Measurements from ENCODE around the gene CEP192. TPM values are rescaled to one million over a fixed set of nuclear protein-coding genes. Genes with fewer than 3 reads are reported as not detected.

Gene CEP192
- total RNA-seq, 4 donors from 2014 or later: 6.8 to 8.3 (median 7.3) TPM

- ATAC-seq (no peak), DNase-seq (no peak)
- intact Hi-C loops (cut with DNase I; ENCODE audit: low total_unique reads) (no loop called here), in situ Hi-C loops (cut with MboI; ENCODE audit: low sequenced_read_pairs in 4 of 4) (no loop called here)
- Histone ChIP-seq H3K4me1 (no peaks in the 10 kb centered on the region), H3K27ac (no peak overlapping the region), H3K9me3 (no peaks in the 10 kb centered on the region), H3K36me3 (peaks cover 0 to 11% of the 10 kb centered on the region in 2 donors), H3K4me3 (no peak overlapping the region), H3K27me3 (no peaks in the 10 kb centered on the region)
- TF ChIP-seq CTCF (IDR thresholded peaks at IDR 0.05 in 4 of 5, conservative IDR thresholded peaks at IDR 0.05 in 1 of 5) (no peak), POLR2A (IDR thresholded peaks at IDR 0.05) (no peak)
Observed at GRCh38 chr18:13035249-13035914, 44.2 kb downstream of the CEP192 start.

GRCh38 chr18:13036622-13037320, 45.6 kb downstream of the CEP192 start:
- ATAC-seq: no peak
- in situ Hi-C loops (cut with MboI; ENCODE audit: low sequenced_read_pairs in 4 of 4): no loop called here
- no peaks in the 10 kb centered on the region for H3K4me1 ChIP-seq
- no peaks in the 10 kb centered on the region for H3K9me3 ChIP-seq
- no peak for DNase-seq
- TF ChIP-seq POLR2A (IDR thresholded peaks at IDR 0.05) (no peak), CTCF (IDR thresholded peaks at IDR 0.05 in 4 of 5, conservative IDR thresholded peaks at IDR 0.05 in 1 of 5) (no peak)
- H3K27me3 ChIP-seq: no peaks in the 10 kb centered on the region
- no peak overlapping the region for H3K4me3 ChIP-seq
- H3K36me3 ChIP-seq: peaks cover 0 to 11% of the 10 kb centered on the region in 2 donors
- intact Hi-C loops (cut with DNase I; ENCODE audit: low total_unique reads): no loop called here
- no peak overlapping the region for H3K27ac ChIP-seq

- peaks cover 0 to 15% of the 10 kb centered on the region in 2 donors for H3K36me3 ChIP-seq
- in situ Hi-C loops (cut with MboI; ENCODE audit: low sequenced_read_pairs in 4 of 4) (no loop called here), intact Hi-C loops (cut with DNase I; ENCODE audit: low total_unique reads) (no loop called here)
Observed at GRCh38 chr18:13039806-13040205, 48.6 kb downstream of the CEP192 start.

GRCh38 chr18:13043066-13043465, 51.9 kb downstream of the CEP192 start:
- TF ChIP-seq POLR2A (IDR thresholded peaks at IDR 0.05): no peak
- TF ChIP-seq CTCF (IDR thresholded peaks at IDR 0.05 in 4 of 5, conservative IDR thresholded peaks at IDR 0.05 in 1 of 5): no peak
- no peak overlapping the region for H3K27ac ChIP-seq
- ATAC-seq (no peak), DNase-seq (no peak)
- H3K4me3 ChIP-seq: no peak overlapping the region
- no peaks in the 10 kb centered on the region for H3K4me1 ChIP-seq
- intact Hi-C loops (cut with DNase I; ENCODE audit: low total_unique reads): no loop called here
- H3K36me3 ChIP-seq: peaks cover 0 to 5% of the 10 kb centered on the region in 2 donors
- in situ Hi-C loops (cut with MboI; ENCODE audit: low sequenced_read_pairs in 4 of 4): no loop called here
- no peaks in the 10 kb centered on the region for H3K27me3 ChIP-seq
- H3K9me3 ChIP-seq: no peaks in the 10 kb centered on the region

More at GRCh38 chr18:13039806-13040205, 48.6 kb downstream of the CEP192 start:
- H3K27ac ChIP-seq: no peak overlapping the region
- no peaks in the 10 kb centered on the region for H3K9me3 ChIP-seq
- H3K27me3 ChIP-seq: no peaks in the 10 kb centered on the region
- TF ChIP-seq POLR2A (IDR thresholded peaks at IDR 0.05) (no peak), CTCF (IDR thresholded peaks at IDR 0.05 in 4 of 5, conservative IDR thresholded peaks at IDR 0.05 in 1 of 5) (no peak)
- ATAC-seq: no peak
- H3K4me3 ChIP-seq: no peak overlapping the region
- H3K4me1 ChIP-seq: no peaks in the 10 kb centered on the region
- DNase-seq: no peak

Data from gastrocnemius medialis (tissue), 4 donors.